GM12891 (cell line): ENCODE data around the gene CYP4A22.

Source experiments
- DNase-seq: peaks from one replicate; pipeline ENCODE4 v3.0.0; 2011; ENCODE audit warnings: low spot score; ENCODE audit not compliant: insufficient read length
- FAIRE-seq: peaks from 2 replicates; lab custom pipeline; 2011; peaks lifted over from hg19 to GRCh38; lab: Jason Lieb, UNC
- PAX5 ChIP-seq: IDR thresholded peaks from 2 replicates; pipeline ENCODE4 v1.6.1; 2011; ENCODE audit warnings: low read length, moderate library complexity, mild to moderate bottlenecking; ENCODE audit not compliant: insufficient read depth, severe bottlenecking
- POLR2A ChIP-seq: IDR thresholded peaks from 2 replicates; pipeline ENCODE4 v1.6.1; 2011; ENCODE audit warnings: low read depth, low read length, control low read depth
- POLR2AphosphoS5 ChIP-seq: IDR thresholded peaks from 2 replicates; pipeline ENCODE4 v1.6.1; 2011; ENCODE audit warnings: low read depth, low read length, control low read depth
- POU2F2 ChIP-seq: IDR thresholded peaks from 2 replicates; pipeline ENCODE4 v1.6.1; 2011; ENCODE audit warnings: low read depth, mild to moderate bottlenecking, control low read depth, low read length, moderate library complexity
- SPI1 ChIP-seq: IDR thresholded peaks from 2 replicates; pipeline ENCODE4 v1.6.1; 2011; ENCODE audit warnings: low read depth, low read length, control low read depth
- TAF1 ChIP-seq: IDR thresholded peaks from 2 replicates; pipeline ENCODE4 v1.6.1; 2011; ENCODE audit warnings: low read depth, low read length, control low read depth

CYP4A22 gene

DNA sequence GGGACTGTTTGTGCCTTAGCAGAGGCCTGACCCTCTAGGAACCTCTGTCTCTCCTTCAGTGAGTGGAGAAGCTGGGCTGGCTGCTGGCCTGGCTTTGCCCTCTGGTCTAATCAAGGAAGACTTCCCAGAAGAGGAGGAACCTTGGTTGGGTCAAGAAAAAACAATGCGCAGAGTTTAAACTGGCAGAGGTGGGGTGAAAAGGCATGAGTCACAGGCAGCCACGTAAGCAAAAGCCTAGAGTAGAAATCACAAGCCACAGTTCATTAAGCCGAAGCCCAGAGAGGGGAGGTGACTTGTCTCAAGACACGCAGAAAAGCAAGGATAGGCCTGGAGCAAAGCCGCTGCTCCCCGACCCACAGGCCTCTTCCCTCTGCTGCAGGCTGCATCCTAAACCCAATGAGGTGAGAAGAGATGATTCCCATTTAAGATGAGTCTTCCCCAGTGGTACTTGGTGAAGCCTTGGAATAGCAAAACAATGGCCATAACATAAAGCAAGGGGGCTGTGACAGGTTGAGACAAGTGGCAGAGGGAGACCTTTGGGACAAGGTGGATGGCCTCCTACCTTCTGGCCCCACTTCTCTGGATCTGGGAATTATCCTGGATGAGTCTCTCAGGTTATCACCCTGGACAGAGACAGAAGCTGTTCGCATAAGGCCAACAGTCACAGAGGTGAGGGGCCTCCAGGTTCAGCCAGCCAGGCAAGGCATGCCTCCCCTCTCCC is 44.9 kb downstream of the CYP4A22 start:
- DNase-seq = no peak
- TF ChIP-seq TAF1 (no peak), POU2F2 (no peak), POLR2AphosphoS5 (no peak), SPI1 (no peak), POLR2A (no peak), PAX5 (no peak)
- FAIRE-seq = no peak

DNA sequence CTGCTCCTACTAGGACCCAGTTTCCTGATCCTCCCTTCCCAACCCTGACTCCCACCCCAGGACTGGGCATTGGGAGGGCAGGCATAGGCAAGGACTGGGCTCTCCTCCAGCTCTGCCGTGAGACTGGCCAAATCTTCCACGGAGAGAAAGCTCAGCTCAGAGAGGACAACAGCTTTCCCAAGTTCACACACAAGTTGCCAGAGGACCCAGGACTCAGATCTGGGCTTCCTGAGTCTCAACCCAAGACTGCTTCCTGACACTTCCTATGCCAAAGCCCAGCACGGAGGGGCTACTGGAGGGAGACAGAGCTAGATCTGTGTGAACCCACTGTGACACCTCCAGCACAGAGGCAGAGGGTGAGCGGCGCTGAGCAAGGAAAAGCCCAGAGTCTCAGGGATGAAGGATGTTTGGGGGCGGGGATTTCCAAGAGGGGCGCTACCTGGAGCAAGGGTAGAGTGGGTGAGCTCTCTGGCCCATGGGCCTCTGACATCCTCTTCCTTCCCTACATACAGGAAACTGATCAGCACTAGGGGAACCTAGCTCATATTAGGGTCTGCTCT is 45.5 kb downstream of the CYP4A22 start:
- DNase-seq (no peak), FAIRE-seq (no peak)
- TF ChIP-seq PAX5 (no peak), POU2F2 (no peak), POLR2AphosphoS5 (no peak), SPI1 (no peak), TAF1 (no peak), POLR2A (no peak)

DNA sequence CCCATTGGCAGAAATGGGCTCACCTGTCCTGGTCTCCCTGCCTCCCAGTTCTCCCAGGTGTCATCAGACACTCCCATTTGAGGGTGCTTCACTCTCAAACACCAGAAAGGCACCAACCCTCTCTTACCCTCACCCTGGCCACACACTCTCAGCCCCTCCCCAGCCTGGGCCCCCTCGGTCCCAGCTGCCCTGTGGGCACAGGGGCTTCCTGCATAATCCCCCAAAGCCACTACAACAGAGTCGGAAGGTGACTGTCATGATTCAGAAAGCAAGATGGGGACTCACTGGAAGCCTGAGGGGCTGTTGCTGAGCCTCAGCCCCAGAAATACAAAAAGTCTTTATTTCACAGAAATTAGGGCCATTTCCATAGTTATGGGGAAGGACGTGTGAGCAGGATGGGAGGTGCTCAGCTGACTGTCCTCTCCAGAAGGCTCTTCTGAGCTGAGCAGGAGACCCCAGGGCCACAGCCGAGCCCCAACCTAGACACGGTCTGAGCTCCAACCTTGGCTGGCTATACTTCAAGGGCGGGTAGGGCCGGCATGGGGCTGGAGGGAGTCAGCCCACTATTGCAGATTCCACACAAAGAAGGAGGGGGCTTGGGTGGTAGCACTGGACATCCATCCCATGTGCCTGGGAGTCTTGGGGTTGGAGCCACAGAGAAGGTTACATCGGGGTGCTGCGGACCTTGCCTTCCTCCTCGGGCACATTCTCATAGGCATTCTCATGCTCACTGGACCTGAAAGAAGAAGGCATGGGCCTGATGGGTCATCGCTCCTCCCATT is 46.3 kb downstream of the CYP4A22 start:
- TF ChIP-seq SPI1 = no peak
- no peak for TF ChIP-seq POLR2AphosphoS5
- TF ChIP-seq POU2F2 = no peak
- no peak for TF ChIP-seq PAX5
- no peak for TF ChIP-seq TAF1
- no peak for TF ChIP-seq POLR2A
- DNase-seq = no peak
- FAIRE-seq = no peak

DNA sequence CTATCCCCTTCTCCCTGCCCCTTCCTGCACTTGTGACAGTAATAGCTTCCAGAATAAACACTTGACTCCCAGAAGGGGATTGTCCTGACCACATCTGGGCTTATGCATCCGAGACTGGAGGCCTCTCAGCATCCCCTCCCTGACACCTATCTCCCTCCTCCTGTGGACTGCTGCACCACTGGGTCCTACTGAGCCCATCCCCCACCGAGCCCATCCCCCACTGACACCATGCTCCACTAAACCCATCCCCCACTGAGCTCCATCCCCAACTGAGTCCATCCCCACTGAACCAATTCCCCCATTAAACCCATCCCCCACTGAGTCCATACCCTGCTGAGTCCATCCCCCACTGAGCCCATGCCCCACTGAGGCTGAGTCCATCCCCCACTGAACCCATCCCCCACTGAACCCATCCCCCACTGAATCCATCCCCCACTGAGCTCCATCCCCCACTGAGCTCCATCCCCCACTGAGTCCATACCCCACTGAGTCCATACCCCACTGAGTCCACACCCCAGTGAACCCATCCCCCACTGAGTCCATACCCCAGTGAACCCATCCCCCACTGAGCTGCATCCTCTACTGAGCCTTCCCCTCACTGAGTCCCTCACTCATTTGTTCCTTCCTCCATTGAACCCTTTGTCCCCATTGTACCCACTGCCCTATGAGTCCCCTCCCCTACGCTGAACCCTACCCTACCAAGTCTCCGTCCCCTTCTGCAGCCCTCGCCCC is 47.0 kb downstream of the CYP4A22 start:
- DNase-seq (no peak), FAIRE-seq (peak; percentile 78)
- TF ChIP-seq SPI1 (no peak), POU2F2 (no peak), POLR2A (no peak), POLR2AphosphoS5 (no peak), PAX5 (no peak), TAF1 (no peak)

DNA sequence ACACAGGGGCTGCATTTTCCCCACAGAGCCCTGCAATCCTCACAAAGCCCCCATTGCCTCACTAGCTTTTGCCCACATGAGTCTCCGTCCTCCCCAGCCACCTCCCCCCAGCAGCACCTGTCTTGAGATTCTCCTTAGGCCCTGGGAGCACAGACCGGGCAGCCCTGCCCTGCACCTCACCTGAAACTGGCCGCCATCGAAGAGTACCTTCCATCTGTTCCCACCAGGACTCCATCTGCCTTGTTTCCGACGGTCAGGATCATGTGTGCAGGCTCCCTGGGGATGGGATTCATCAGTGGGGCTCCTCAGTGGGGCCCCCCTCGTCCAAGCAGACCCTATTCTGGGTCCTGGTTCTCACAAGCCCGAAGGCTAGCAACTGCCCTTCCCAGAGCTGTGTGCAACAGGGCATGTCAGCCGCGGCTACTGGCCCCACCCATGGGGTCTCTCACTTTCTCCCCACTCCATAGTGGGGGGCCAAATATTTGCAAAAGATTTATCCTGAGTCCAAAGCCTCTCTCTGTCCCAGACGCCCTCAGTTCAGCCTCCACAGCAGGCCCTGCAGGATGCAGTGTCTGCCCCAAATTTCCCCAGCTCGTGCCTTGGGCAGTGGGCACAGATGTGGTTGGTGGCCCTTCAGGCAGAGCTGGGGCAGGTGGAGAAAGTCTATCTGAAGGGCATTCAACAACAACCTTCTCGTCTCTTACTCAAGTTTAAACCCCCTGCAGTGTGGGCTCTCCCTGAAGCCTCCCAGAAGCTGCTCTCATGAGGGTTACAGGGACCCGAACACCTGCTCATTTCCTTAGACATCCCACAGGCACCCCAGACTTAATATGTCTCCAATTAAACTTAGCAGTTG is 47.8 kb downstream of the CYP4A22 start:
- TF ChIP-seq SPI1 = no peak
- TF ChIP-seq POLR2AphosphoS5 = no peak
- no peak for TF ChIP-seq PAX5
- no peak for TF ChIP-seq TAF1
- DNase-seq (no peak), FAIRE-seq (no peak)

- DNase-seq (no peak), FAIRE-seq (no peak)
- TF ChIP-seq POLR2A = no peak
- no peak for TF ChIP-seq POU2F2
- no peak for TF ChIP-seq PAX5
- TF ChIP-seq POLR2AphosphoS5 = no peak
- TF ChIP-seq TAF1 = no peak
- no peak for TF ChIP-seq SPI1
Observed at GRCh38 chr1:47186267-47187185, 49.3 kb downstream of the CYP4A22 start.

DNA sequence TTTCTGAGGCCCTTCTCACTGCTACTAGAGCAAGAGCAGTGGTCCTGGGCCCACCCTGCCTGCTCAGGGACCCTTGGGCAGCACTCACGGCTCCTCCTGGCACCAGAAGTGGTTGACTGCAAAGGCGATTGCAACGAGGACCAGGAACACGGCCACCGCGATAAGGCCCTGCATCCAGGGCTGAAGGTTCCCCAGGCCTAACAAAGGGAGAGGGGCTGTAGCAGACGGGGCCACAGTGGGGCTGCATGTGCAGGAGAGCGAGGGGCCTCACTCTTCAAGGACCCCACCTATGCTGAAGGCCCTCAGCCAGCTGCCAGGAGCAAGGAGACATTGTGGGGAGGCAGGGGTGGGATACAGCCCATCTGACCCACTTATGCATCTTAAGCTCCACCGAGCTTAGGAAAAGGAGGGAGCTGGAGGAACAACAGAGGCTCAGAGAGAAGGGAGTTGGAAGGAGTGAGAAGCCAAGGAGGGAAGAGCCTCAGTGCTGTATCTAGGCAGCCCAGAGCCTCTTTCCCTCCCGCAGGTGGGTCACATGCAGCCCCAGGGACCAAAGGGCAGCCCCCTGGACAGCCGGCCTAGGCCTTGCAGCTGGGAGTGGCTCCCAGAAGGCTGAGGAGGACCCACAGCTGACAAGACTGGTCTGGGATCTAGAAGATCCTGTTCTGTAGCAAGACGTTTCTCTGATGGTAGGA is 50.1 kb downstream of the CYP4A22 start:
- no peak for DNase-seq
- FAIRE-seq = no peak
- TF ChIP-seq POU2F2 (no peak), PAX5 (no peak), POLR2A (no peak), SPI1 (no peak), POLR2AphosphoS5 (no peak)

DNA sequence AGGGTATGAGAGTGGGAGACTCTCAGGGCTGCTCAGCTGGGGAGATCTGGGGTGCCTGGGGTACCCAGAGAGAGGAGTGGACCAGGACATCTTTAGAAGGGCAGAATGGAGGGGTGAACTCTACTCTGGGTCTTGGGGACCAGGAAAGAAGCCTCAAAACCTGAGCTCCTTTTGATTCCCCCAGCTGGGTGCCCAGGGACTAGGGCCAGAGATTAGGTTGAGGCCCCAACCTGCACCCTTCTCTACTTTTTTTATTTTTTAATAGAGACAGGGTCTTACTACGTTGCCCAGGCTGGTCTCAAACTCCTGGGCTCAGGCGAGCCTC is 50.6 kb downstream of the CYP4A22 start:
- no peak for FAIRE-seq

More for the DNA sequence above, 50.6 kb downstream of the CYP4A22 start:
- no peak for DNase-seq
- TF ChIP-seq POLR2AphosphoS5 (no peak), SPI1 (no peak), TAF1 (no peak), POU2F2 (no peak), POLR2A (no peak), PAX5 (no peak)
